HepG2 (cell line): ENCODE data around the gene NRAS. TPM values are rescaled to one million over a fixed set of nuclear protein-coding genes. Genes with fewer than 3 reads are reported as not detected.

ENCODE experiments used
- ATAC-seq: fragments of 200-7000 bp; cut with Tn5 transposase; 3 replicates; pipeline ENCODE4 v1.9.1; 2020; ENCODE audit warnings: mild to moderate bottlenecking, moderate library complexity
- BruUV-seq: library from RNA; stranded (reverse); fragments of 400-500 nt; replicated peaks from 2 replicates; lab custom pipeline; 2021; lab: Mats Ljungman, UMichigan
- CTCF ChIA-PET: fragments of 300-600 bp; formaldehyde crosslinking; extraction: SDS; loops from one replicate; lab custom pipeline; 2021; ENCODE audit warnings: low total read pairs, inconsistent platforms, low intra/inter-chr PET ratio; lab: Yijun Ruan, JAX
- POLR2A ChIA-PET: fragments of 350-600 bp; sonication (Branson Sonifier 250); formaldehyde crosslinking; loops from one replicate; lab custom pipeline; 2020; ENCODE audit warnings: antibody characterized with exemption, inconsistent platforms; lab: Yijun Ruan, JAX
- DNase-seq: peaks from one replicate; pipeline ENCODE4 v3.0.0-alpha.2; 2015; ENCODE audit warnings: low spot score
- FAIRE-seq: peaks from 3 replicates; lab custom pipeline; 2011; peaks lifted over from hg19 to GRCh38; lab: Jason Lieb, UNC
- H2AFZ ChIP-seq: one replicate; pipeline ENCODE4 v1.6.1; 2011; ENCODE audit warnings: low read length, inconsistent platforms
- H3K27ac ChIP-seq: fragments of 300-600 bp; 3 replicates; pipeline ENCODE4 v1.8.0; 2011; ENCODE audit warnings: mixed run types, mild to moderate bottlenecking, mixed read lengths, low read length, inconsistent platforms; ENCODE audit not compliant: insufficient read depth; ENCODE audit errors: extremely low read length
- H3K27me3 ChIP-seq, 2 experiments: fragments of 200-600 bp in 1 of 2; 2 replicates in 1 of 2; 3 replicates in 1 of 2; pipeline versions ENCODE4 v1.6.0 to v1.8.0; 2011; ENCODE audit warnings: low read length in 2 of 2, mild to moderate bottlenecking in 2 of 2, moderate library complexity in 2 of 2, inconsistent platforms in 1 of 2; ENCODE audit not compliant: insufficient read depth in 2 of 2, control insufficient read depth in 1 of 2
- H3K36me3 ChIP-seq, 2 experiments: fragments of 200-600 bp in 1 of 2; replicated peaks in 1 of 2; 2 replicates in 1 of 2; 3 replicates in 1 of 2; pipeline versions ENCODE4 v1.5.1 to v1.8.0; 2011; ENCODE audit warnings: low read length in 2 of 2, inconsistent platforms in 1 of 2; ENCODE audit not compliant: insufficient read depth in 2 of 2, control insufficient read depth in 1 of 2
- H3K4me1 ChIP-seq: 2 replicates; pipeline ENCODE4 v1.5.1; 2012; ENCODE audit warnings: low read length, inconsistent platforms; ENCODE audit not compliant: insufficient read depth
- H3K4me2 ChIP-seq: 2 replicates; pipeline ENCODE4 v1.6.0; 2011; ENCODE audit warnings: low read depth, low read length, inconsistent platforms
- H3K4me3 ChIP-seq, 3 experiments: fragments of 200-600 bp in 1 of 3; sonication (generic), shearing (Covaris generic) in 1 of 3; replicated peaks in 1 of 3; 2 replicates each; pipeline ENCODE4 v1.5.1; 2011 to 2016; ENCODE audit warnings: low read length in 3 of 3, inconsistent platforms in 2 of 3, low read depth in 2 of 3, mild to moderate bottlenecking in 2 of 3, control low read depth in 1 of 3, mixed read lengths in 1 of 3; ENCODE audit not compliant: insufficient read depth in 1 of 3
- H3K79me2 ChIP-seq: one replicate; pipeline ENCODE4 v1.6.1; 2011; ENCODE audit warnings: low read length, inconsistent platforms; ENCODE audit not compliant: insufficient read depth
- H3K9ac ChIP-seq: 2 replicates; pipeline ENCODE4 v1.6.0; 2011; ENCODE audit warnings: mild to moderate bottlenecking, low read depth, low read length, inconsistent platforms; ENCODE audit not compliant: insufficient read depth
- H3K9me3 ChIP-seq: 2 replicates; pipeline ENCODE4 v1.5.1; 2012; ENCODE audit warnings: mild to moderate bottlenecking, low read length
- H4K20me1 ChIP-seq: 2 replicates; pipeline ENCODE4 v1.6.0; 2011; ENCODE audit warnings: inconsistent platforms, mild to moderate bottlenecking, low read length, moderate library complexity; ENCODE audit not compliant: insufficient read depth
- CREB1 ChIP-seq, 2 experiments: fragments of 450-650 bp in 1 of 2; IDR thresholded peaks; 2 replicates each; pipeline ENCODE4 v1.6.1; 2016 to 2017; ENCODE audit warnings: control low read depth in 1 of 2, mild to moderate bottlenecking in 1 of 2, missing compliant biosample characterization in 1 of 2, missing genetic modification characterization in 1 of 2
- DRAP1 ChIP-seq: IDR thresholded peaks from 2 replicates; pipeline ENCODE4 v1.6.1; 2016; ENCODE audit warnings: missing genetic modification reagents, missing compliant biosample characterization
- FOXP4 ChIP-seq: sonication (generic); formaldehyde crosslinking; IDR thresholded peaks from 2 replicates; pipeline ENCODE4 v1.4.0; 2020; ENCODE audit warnings: missing genetic modification reagents
- HMGXB3 ChIP-seq: sonication (generic); formaldehyde crosslinking; IDR thresholded peaks from 2 replicates; pipeline ENCODE4 v1.4.0; 2020; ENCODE audit warnings: missing genetic modification reagents, borderline replicate concordance
- NR3C1 ChIP-seq: sonication (generic); formaldehyde crosslinking; IDR thresholded peaks from 2 replicates; pipeline ENCODE4 v1.4.0; 2020; ENCODE audit warnings: missing genetic modification reagents
- PLSCR1 ChIP-seq: sonication (generic); formaldehyde crosslinking; IDR thresholded peaks from 2 replicates; pipeline ENCODE4 v1.5.0; 2020; ENCODE audit warnings: missing genetic modification reagents, mild to moderate bottlenecking, borderline replicate concordance
- RBFOX2 ChIP-seq: fragments of 200-400 bp; formaldehyde crosslinking; IDR thresholded peaks from 2 replicates; pipeline ENCODE4 v1.6.1; 2017; ENCODE audit warnings: low read depth, mild to moderate bottlenecking, low read length
- SKI ChIP-seq: fragments of 450-650 bp; IDR thresholded peaks from one replicate; pipeline ENCODE4 v1.6.1; 2018; ENCODE audit warnings: mild to moderate bottlenecking; ENCODE audit not compliant: partially characterized antibody
- SMAD9 ChIP-seq: sonication (generic); formaldehyde crosslinking; IDR thresholded peaks from 2 replicates; pipeline ENCODE4 v1.5.1; 2020; ENCODE audit warnings: mild to moderate bottlenecking, missing genetic modification reagents
- ZBTB44 ChIP-seq: sonication (generic); formaldehyde crosslinking; IDR thresholded peaks from 2 replicates; pipeline ENCODE4 v1.4.0; 2020; ENCODE audit warnings: missing genetic modification reagents
- ZNF224 ChIP-seq: sonication (generic); formaldehyde crosslinking; IDR thresholded peaks from 2 replicates; pipeline ENCODE4 v1.5.0; 2020; ENCODE audit warnings: mild to moderate bottlenecking, missing genetic modification reagents
- ZNF343 ChIP-seq: sonication (generic); formaldehyde crosslinking; IDR thresholded peaks from 2 replicates; pipeline ENCODE4 v1.4.0; 2020; ENCODE audit warnings: mild to moderate bottlenecking, missing genetic modification reagents
- ZNF775 ChIP-seq: sonication (generic); formaldehyde crosslinking; IDR thresholded peaks from 2 replicates; pipeline ENCODE4 v1.4.0; 2020; ENCODE audit warnings: missing genetic modification reagents, mild to moderate bottlenecking, moderate library complexity, borderline replicate concordance
- WGBS: methylation state at CpG from one replicate; pipeline ENCODE4 v1.1.6; 2017; ENCODE audit warnings: low lambda C conversion rate; 5-methylcytosine and 5-hydroxymethylcytosine counted together
- in situ Hi-C: cut with HindIII; loops from 2 replicates; pipeline ENCODE4 v1.10.0; 2017; ENCODE audit warnings: low pct_unique_long_range_greater_than_20kb; ENCODE audit not compliant: extremely low pct_ligation_motif_present
- intact Hi-C: fragments of 100-400 bp; cut with micrococcal nuclease; formaldehyde crosslinking; loops from one replicate; pipeline ENCODE4 v1.10.0; 2022; ENCODE audit not compliant: unreplicated experiment
- polyA plus RNA-seq, 8 experiments: library from polyadenylated mRNA; depleted of rRNA in 3 of 8; stranded (reverse) in 7 of 8; unstranded in 1 of 8; fragments of >200 nt; fragmentation: Illumina TruSeq in 4 of 8; extraction: Trizol in 4 of 8; gene quantifications; 2 replicates each; pipeline versions ENCODE4 v1.2.1 to v1.2.3, GENCODE V29; 2011 to 2016; ENCODE audit warnings: low read depth in 4 of 8, missing spikeins in 1 of 8, mixed read lengths in 1 of 8; ENCODE audit not compliant: insufficient read depth in 1 of 8
- total RNA-seq, 5 experiments: library from RNA; depleted of rRNA; stranded (reverse); fragments of >200 nt; fragmentation: Illumina TruSeq; extraction: Trizol; gene quantifications; 2 replicates each; pipeline ENCODE4 v1.2.3, GENCODE V29; 2016; ENCODE audit warnings: low read depth in 1 of 5

The NRAS gene
- total and polyA plus RNA-seq, 2 of the 13 experiments (the other 11 are each of a cell fraction or from before 2014, with no cell fraction given) = 38.6 to 58.8 TPM

- H2AFZ ChIP-seq = no peak within 1 kb of the TSS
- H3K79me2 ChIP-seq = no peaks in the 10 kb centered on the region
- TF ChIP-seq HMGXB3 (CRISPR knock-in tag) (no peak), SKI (no peak), SMAD9 (CRISPR knock-in tag) (no peak), ZNF343 (CRISPR knock-in tag) (no peak), CREB1 (IDR thresholded peaks at IDR 0.05) (no peak), CREB1 (CRISPR knock-in tag; IDR thresholded peaks at IDR 0.05) (no peak), PLSCR1 (CRISPR knock-in tag) (no peak), ZNF775 (CRISPR knock-in tag) (no peak), DRAP1 (CRISPR knock-in tag) (no peak), RBFOX2 (no peak), ZNF224 (CRISPR knock-in tag) (no peak), ZBTB44 (CRISPR knock-in tag) (no peak), FOXP4 (CRISPR knock-in tag) (no peak), NR3C1 (CRISPR knock-in tag) (no peak)
Observed at GRCh38 chr1:114695430-114696058, 21.0 kb downstream of the NRAS start, which contains the start of gene AMPD1. TSS of gene AMPD1 (minus strand) at chr1:114695546. CDS start at chr1:114695471, 75 bp downstream.

More at GRCh38 chr1:114695430-114696058, 21.0 kb downstream of the NRAS start, which contains the start of gene AMPD1:
- H3K4me2 ChIP-seq = no peak within 1 kb of the TSS
- no peak within 1 kb of the TSS for H3K27ac ChIP-seq
- no peaks in the 10 kb centered on the region for H3K9me3 ChIP-seq
- ATAC-seq (no peak), FAIRE-seq (no peak), DNase-seq (no peak)
- no peaks in the 10 kb centered on the region for H4K20me1 ChIP-seq
- BruUV-seq = no TSS peak
- H3K36me3 ChIP-seq = no peaks in the 10 kb centered on the region
- intact Hi-C loops (no loop called here), in situ Hi-C loops (loop anchor here (25.0 kb wide), 1 partner anchor 333 kb away; no protein-coding TSS in a partner anchor)
- no peak within 1 kb of the TSS for H3K4me3 ChIP-seq
- WGBS = 18% methylated on average over 6 of the region's 6 CpGs
- CTCF ChIA-PET = no interaction called here
- H3K4me1 ChIP-seq = no peaks in the 10 kb centered on the region
- H3K9ac ChIP-seq = no peak within 1 kb of the TSS
- no peaks in the 10 kb centered on the region for H3K27me3 ChIP-seq
- POLR2A ChIA-PET = no interaction called here
